Fibroblast of gingiva (primary cell): ENCODE measurements around the gene FCHSD2.
A peak's percentile ranks its signal among the peaks of the same experiment; 100 is the strongest.

Experiments
- DNase-seq: peaks from one replicate; pipeline ENCODE4 v3.0.0-alpha.2; 2011; ENCODE audit warnings: low read depth

The FCHSD2 gene

DNA sequence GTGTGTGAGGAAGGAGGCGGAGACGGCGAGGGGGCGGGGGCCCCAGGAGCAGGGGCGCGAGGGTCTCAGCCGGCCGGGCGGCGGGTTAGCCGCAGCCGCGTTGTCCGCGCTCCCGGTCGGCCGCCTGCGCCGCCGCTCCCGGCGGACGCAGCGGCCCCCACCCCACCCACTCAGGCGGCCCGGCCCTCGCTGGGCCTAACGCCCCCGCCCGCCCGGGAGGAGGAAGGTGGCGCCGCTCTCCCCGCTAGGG is at the start of gene FCHSD2:
Gene FCHSD2, minus strand, starts transcription at position 191 of the 250 bp plus-strand sequence. CDS start 441 bp downstream, outside the sequence.
- DNase-seq, result no peak

DNA sequence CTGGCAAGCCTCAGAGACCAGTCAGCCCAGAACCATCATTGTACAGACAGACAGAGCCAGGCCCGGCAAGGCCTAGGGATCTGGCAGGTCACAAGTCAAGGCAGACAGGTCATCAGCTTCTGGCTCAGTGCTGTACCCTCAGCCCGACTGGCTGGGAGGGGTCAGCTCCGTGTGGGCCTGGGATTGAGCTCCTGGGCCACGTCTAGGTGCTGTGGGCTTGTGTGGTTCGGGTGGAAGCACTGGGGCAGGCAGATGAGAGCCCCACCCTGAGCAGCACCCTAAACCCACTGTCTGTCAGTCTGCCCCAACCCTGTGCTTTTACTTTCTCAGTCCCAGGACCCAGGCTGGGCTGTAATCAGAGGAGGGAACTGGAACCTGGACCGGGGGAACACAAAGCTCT is 49.0 kb upstream of the FCHSD2 start:
- DNase-seq, result no peak

DNA sequence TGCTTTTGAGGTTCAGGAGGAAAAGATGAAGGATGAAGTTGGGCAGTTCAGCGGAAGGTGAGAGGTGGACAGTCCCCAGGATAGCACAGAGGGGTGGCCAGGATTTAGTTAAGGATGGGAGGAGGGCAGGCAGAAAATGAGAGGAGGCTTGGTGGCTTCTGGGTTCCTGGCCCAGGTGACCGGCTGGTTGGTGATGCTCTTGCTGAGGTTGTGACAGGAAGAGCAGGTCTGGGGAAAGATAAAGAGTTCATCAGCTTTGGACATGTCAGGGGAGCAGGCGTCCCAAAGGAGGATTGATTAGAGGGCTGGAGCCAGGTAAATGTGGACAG is 48.4 kb upstream of the FCHSD2 start:
- no peak for DNase-seq

DNA sequence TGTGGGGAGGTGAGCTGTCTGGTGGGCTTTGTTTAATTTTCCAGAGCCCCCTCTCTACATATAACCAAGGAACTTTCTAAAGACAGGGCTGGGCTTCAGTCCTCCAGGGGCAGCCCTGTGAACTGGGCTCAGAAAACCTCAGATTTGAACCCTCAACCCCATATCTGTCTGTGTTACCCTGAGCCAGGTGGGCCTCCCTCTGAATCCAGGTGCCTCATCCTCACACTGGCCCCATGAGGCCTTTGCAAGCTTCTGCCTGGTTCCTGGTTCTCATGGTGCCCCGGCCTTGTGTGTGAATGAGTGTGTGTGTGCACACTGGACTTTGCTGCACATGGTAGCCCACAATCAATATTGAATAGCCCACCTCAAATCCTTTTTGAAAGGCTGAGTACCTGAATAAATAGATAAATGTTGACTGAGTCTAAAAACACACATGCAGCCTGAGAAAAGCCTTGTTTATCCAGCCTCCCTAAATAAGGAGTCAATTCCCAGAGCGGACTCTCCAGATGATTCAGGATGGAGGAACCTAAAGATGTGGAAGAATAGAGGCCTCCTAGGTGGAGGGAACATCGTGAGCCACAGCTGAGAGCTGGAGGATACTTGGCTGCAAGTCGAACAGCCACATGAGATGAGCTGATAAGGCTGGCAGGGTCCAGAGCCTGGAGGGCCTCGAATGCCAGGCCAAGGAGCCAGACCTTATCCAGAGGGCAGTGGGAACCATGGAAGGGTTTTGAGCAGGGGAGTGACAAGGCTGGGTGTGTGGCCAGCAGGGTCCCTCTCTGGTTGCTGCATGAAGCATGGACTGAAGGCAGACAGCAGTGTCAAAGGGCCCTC is 47.8 kb upstream of the FCHSD2 start:
- DNase-seq, result no peak

DNA sequence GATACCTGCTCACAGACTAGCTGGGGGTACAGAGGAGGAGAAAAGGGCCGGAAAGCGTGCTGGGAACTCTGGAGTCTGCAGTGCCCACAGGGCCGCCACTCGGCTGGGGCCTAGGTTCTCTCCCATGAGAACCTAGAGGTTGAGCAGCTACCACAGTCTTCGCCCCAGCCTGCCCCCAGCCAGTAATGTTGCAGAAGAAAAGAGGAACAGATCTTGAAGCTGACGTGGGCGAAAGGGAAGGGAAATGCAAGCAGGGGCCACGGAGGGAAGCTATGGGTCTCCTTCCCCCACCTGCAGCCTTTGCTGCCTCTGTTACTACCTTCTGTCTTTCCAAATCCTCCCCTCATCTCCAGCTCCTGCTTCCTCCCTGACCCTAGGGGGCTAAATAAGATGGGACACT is 47.2 kb upstream of the FCHSD2 start:
- no peak for DNase-seq

DNA sequence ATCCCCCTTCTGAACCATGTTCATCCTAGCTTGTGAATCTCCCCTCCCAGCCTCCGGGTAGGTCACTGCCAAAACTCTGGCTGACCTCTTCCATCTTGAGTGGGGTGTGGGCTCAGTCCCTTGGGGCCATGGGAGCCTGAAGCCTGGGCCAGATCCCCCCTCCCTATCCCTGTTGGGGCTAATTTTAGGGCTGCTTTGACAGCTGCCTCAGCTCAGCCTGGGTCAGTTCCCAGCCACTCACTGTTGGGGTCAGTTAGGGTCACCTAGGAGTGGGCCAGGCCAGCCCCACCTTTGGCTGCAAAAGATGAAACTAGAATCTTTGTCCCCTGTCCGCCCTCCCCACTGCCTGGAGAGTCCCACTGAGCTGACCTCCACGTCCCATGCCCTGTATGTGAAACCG is 46.2 kb upstream of the FCHSD2 start:
- no peak for DNase-seq

DNA sequence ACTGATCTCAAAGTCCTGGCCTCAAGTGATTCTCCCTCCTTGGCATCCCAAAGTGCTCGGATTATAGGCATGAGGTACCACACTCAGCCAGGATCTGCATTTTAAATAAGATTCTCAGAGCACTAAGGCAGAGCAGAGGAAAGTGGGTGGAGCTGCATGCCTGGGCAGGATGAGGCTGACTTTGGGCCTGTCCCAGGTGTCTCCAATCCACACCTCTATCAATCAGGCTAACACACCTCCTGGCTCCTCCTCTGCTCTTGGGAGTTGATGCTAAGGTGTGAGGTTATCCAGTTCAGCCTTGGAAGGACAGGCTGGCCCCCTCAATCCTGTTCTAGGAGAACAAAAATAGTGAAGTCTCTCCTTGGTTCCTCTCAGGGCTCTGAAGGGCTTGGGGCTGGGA is 45.7 kb upstream of the FCHSD2 start:
- DNase-seq, result no peak

DNA sequence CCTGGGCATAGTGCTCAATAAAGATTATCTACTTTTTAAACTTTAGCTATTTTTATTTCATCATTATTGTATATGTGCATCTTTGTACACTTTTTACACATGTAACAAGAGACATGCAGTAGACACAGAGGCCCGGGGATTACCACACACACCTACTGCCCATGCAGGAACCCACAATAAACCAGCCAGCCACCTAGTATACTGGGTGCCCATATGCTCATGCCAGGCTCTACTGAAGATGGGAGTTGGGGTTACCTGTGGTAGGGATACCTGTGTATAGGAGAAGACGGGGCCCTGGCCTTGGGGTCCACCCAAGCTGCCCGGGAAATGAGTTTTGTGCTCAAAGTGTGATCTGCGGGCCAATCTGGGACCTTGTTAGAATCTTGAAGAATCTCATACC is 44.8 kb upstream of the FCHSD2 start:
- DNase-seq, result no peak

DNA sequence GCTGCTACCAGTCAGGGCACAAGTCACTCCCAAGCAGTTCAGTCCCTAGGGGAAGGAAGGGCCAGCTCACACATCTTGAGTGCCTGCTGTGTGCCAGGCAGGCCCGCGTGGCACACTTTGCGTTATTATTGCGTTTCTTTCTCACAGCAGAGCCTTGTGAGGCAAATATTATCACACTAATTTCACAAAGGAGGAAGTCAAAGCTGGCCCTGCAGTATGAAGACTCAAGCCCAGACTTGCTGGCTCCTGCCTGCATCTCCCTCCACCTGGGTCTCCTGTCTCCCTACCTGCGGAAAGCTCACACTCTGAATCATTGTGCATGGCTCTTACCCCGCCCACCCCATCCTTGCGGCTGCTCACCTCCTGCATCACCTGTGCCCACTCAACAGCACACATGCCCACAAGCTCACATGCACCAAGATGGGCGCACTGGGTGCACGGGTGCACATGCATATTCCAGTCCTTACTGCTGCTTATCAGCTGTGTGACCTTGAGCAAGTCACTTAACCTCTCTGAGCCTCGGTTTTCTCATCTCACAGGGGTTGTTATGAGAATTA is 44.3 kb upstream of the FCHSD2 start:
- DNase-seq, result no peak

DNA sequence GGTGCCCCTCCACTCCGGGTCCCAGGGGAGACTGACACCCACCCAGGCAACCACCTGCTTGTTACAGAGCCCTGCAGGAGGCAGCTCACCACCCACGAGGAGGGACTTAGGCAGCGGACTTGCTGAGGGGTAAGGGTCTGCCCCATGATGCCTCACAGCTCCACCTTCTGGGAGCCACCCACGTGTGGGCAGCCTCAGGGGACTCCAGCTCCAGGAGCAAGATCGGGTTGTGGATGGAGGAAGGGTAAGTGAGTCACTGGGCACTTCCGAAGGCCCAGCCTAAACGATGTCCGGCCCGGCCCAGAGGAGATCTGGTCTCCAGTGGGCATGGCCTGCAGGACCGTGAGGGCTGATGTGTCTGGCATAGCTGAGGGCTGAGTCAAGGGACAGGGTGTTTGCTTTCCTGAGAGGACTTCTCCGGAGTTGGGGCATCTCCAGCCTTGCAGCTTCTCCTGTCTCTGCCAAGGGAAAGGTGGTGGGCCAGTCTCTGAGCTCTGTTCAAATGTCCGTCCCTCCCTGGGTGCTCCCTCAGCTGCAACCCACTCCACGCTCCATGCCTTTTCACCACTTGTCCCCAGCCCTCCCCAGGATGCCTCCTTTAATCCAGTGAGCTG is 43.7 kb upstream of the FCHSD2 start:
- peak; percentile 89 for DNase-seq

DNA sequence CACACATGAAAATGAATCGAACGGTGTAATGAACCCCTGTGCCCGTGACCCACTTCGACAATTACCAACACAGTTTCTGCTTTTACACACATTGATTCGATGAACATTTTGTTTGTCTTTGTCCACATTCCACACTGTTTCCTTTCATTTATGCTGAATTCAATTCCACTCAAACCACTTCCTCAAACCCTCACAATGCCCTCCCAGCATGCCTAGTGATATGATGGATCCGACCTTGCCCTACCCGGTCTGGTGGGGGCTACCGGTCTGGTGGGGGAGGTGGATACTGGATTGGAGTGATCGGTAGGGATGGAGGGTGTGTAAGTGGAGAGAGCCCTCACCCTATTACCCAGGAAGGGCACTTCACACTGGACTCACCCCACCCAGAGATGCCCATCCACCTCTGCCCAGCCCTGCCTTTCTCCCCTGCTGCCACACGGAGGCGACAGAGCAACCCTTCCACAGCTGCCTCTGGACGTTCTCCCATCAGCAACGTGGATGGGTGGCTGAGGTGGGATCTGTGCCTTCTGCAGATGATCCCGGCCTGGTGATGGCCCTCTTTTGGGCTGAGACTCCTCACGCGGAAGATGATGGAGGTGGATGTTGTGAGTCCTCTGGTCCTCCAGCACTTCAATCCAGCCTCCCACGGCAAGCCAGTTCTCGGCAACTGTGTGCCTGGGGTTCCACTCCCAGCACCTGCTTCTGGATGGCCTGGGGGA is 43.0 kb upstream of the FCHSD2 start:
- DNase-seq, result peak; percentile 50

DNA sequence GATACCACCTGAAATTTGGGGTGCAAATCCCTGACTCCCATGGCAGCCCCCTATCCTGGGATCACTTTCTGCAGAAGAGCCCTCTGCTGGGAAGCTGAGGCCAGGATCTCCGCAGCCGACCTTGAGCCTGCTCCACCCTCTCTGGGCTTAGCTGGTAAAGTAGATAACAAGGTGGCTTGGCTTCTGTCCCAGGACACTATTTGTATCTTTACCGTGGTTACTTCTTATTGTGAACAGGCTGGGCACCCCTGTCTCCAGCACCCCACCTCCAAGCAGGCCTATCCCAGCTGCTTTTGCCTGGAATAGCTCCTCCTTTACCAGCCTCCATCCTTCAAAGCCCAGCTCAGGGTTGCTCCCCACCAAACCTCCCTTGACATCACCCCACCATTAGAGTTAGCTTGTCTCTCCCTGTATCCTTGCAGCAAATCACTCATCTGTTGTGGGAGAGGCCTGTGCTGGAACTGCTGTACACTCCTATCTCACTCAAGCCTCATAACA is 40.8 kb upstream of the FCHSD2 start:
- DNase-seq, result no peak

DNA sequence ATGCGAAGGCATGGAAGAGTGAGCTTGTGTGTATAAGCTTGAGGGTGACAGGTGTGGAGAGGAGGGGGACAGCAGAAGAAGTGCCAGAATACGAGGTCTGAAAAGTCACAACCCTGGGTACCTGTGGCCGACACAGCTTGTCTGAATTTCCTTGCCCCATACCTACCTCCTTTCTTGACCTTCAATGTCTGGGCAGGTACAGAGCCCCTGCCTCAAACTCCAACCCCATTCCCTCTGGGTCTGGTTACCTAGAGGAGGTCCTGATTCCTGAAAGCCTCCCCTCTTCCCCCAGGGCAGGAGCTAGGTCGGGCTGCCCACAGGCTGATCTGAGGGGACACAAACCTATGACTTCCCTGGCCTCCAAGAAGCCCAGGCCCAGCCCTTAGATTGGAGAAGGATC is 36.6 kb upstream of the FCHSD2 start:
- DNase-seq, result no peak

DNA sequence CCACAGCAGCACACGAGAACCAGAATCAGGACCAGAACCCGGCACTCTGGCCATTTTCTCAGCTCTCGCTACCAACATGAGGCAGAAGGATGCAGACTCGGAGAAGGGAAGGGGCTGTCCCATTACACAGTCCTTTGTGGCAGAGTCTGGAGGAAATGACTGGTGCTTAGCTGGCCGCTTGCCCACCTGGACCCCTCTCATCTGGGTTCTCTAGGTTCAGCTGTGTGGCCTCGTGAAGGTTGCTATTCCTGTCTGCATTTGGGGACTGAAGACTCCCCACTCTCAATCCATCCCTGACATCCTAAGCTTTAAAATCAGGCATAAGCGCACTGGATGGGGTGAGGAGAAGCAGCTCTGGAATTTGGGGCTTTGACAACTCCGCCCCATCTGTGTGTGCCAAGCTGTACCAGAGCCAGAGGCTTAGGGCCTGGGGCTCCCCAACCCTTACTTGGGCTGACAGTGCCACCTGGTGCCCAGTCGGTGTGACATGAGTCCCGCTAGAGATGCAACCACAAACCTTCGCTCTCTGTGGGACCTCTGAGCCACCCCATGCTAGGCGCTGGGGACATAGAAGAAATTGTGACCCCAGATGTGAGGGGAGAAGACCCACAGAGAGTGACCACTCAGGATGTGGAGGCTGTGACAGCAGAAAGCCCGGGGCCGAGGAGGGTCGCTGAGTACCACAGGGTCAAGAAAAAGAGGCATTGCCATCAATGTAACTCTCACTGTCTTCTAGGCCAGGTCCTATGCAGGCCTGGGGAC is 35.8 kb upstream of the FCHSD2 start:
- DNase-seq, result peak; percentile 87

DNA sequence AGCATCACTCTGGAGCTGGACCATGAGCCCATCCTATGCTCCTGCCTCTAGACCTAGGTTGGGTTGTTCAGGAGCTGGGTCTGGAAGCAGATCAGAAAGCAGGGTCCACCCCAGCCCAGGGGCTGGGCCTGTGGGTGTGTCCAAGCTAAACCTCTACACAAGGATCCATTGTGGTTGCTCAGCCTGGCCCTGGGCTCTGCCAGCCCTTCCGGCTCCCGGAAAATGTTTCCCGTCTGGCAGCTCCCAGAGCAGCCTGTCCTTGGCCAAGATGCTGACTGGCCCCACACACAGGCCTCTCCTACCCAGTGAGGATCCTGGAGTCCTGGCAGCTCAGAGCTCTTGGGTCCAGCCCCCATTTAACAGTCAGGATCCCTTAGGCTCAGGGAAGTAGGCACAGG is 35.3 kb upstream of the FCHSD2 start:
- DNase-seq, result peak; percentile 25

DNA sequence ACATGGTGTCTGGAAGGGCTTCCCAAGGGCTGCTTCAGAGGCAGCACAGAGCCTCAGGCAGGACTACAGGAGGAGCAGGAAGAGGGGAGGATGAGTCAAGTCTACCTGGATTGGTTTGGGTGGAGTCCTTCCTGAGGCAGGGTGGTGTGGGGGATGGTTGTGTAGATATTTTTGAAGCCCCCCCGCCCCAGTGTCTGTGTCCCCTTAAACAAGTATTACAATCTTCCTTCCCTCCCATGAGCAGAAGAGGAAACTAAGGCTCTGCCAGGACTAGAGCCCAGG is 34.7 kb upstream of the FCHSD2 start:
- no peak for DNase-seq

DNA sequence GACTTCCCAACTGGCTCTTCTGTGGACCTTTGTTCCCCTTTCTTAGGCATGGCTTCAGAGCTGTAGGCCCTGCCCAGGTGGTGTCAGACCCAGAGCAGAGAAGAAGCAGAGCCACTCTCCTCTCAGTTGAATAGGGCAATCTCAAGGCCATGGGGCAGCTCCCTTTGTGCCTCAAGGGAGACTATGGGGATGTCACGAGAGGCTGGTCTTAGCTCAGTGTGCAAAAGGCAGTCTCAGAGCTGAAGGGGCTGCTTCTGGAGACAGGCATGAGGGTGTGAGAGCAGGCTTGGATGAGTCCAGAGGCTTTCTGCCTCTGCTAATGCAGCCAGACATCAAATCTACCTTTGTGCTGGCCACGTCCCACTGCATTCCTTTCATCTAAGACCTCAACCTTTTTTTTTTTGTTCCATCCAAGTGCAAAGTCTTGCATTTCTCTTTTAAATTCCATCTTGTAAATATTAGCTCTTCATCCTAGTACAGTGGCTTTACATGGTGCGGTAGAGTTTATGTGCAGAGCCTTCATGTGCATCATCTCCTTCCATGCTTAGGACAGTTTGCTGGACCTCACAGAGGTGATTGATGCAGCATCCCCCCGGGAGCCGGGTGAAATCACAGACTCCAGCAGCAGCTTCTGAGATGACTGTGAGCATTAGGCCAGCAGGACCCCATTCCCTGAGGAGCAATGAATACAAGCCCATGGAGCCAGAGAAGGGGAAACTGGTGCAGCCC is 34.2 kb upstream of the FCHSD2 start:
- no peak for DNase-seq

DNA sequence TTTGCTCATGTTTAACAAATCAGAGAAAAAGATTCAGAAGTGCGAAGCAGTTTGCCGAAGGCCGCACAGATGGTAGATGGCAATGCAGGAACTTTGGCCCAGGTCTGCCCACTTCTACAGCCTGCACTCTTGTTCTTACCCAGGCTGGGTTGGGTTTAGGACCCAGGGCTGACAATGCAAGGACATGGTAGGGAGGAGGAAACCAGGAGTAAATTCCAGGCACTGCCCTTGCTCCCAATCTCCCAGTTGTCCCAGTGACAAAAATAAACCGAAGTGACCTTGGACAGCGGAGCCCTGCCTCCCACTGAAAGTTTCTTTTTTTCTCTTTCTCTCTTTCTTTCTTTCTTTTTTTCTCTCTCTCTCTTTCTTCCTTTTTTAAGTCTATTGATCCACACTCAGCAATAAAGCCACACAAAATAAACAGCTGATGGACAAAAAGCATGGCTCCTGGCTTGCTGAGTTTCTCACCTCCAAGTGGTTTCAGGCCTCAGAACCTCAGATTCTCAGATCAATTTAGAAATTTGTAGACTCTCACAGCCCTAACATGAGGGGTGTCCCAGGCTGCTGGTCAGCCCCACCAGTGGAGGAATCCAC is 33.5 kb upstream of the FCHSD2 start:
- no peak for DNase-seq

DNA sequence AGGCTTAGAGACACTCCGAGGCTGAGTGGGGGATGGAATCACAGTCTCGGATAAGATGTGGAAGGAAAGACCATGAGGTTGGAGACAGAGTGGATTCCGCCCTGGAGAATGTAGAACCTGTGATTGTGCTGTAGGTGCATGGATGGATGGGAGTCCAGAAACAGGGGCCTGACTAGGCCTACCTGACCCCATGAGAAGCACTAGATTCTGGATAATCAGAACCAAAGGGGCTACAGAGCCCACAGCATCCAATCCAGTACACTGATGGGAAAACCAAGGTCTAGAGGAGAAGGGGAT is 32.3 kb upstream of the FCHSD2 start:
- no peak for DNase-seq

DNA sequence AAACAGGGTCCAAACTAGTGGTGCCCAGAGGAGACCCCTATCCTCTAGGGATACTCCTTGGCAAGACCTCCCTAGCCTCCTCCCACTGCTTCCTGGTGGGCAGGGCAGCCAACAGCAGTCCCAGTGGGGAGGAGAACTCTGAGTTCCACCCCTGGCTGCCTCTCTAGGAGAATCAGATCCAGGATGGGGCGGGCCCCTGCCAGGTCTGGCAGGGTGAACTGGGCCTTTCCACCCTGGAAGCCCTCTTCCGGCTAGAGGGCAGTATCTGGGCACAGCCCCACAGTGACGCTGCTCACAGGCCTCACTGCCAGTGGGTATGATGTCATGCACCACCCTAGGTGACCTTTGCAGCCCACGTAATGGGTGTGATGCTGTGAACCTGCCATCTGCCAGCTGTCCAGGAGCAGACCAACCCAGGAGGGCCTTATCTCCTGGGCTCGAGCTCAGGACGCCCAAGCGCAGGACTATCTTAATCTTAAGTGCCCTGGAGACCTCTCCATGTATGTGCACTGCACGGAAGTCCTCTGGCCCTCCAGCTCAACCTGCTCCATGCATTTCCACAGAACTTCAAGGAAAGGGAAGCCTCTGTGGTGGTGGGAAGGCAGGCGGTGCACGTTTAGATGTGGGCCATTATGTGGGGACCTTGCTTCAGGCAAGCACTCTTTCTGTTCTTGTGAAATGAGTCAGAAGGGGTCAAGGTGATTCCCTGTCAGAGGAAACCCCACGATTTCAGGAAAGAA is 31.8 kb upstream of the FCHSD2 start:
- no peak for DNase-seq
